Endodermal cell (in vitro differentiated cells): ENCODE measurements around the gene CTIF. TPM values are rescaled to one million over a fixed set of nuclear protein-coding genes. Genes with fewer than 3 reads are reported as not detected.

Source experiments
- DNase-seq: peaks from one replicate; pipeline ENCODE4 v3.0.0-alpha.2; 2017
- H3K27ac ChIP-seq: 2 replicates; pipeline ENCODE4 v1.5.1; 2013; ENCODE audit warnings: mild to moderate bottlenecking, low read depth, low read length, moderate library complexity
- H3K27me3 ChIP-seq: 2 replicates; pipeline ENCODE4 v1.6.1; 2013; ENCODE audit warnings: mild to moderate bottlenecking, low read length, moderate library complexity; ENCODE audit not compliant: insufficient read depth, control insufficient read depth, poor library complexity, severe bottlenecking
- H3K36me3 ChIP-seq: 2 replicates; pipeline ENCODE4 v1.7.0; 2013; ENCODE audit warnings: mild to moderate bottlenecking, low read length, moderate library complexity; ENCODE audit not compliant: control insufficient read depth, insufficient read depth
- H3K4me1 ChIP-seq: one replicate; pipeline ENCODE4 v1.7.0; 2013; ENCODE audit warnings: low read length; ENCODE audit not compliant: control insufficient read depth, insufficient read depth
- H3K4me3 ChIP-seq: 2 replicates; pipeline ENCODE4 v1.5.1; 2013; ENCODE audit warnings: mild to moderate bottlenecking, low read length, moderate library complexity
- H3K9ac ChIP-seq: 2 replicates; pipeline ENCODE4 v1.6.1; 2013; ENCODE audit warnings: mild to moderate bottlenecking, low read length, moderate library complexity; ENCODE audit not compliant: poor library complexity, severe bottlenecking; ENCODE audit errors: extremely low read depth
- H3K9me3 ChIP-seq: 2 replicates; pipeline ENCODE4 v1.6.1; 2013; ENCODE audit warnings: mild to moderate bottlenecking, low read length, moderate library complexity; ENCODE audit not compliant: control insufficient read depth
- H3K27ac Mint-ChIP-seq: 2 replicates; pipeline ENCODE4 v1.8.0; 2020; ENCODE audit warnings: mixed read lengths
- H3K27me3 Mint-ChIP-seq: 2 replicates; pipeline ENCODE4 v1.8.0; 2021; ENCODE audit warnings: mild to moderate bottlenecking, mixed read lengths; ENCODE audit not compliant: insufficient read depth
- H3K36me3 Mint-ChIP-seq: 2 replicates; pipeline ENCODE4 v1.8.0; 2020; ENCODE audit warnings: low read depth, mixed read lengths
- H3K4me1 Mint-ChIP-seq: 2 replicates; pipeline ENCODE4 v1.8.0; 2020; ENCODE audit warnings: mixed read lengths
- H3K4me3 Mint-ChIP-seq: 2 replicates; pipeline ENCODE4 v1.8.0; 2020; ENCODE audit warnings: mild to moderate bottlenecking, moderate library complexity, mixed read lengths
- H3K9me3 Mint-ChIP-seq: 2 replicates; pipeline ENCODE4 v1.8.0; 2020; ENCODE audit warnings: mild to moderate bottlenecking, mixed read lengths
- WGBS, 2 experiments: methylation state at CpG; one replicate each; pipeline versions ENCODE4 v1.1.5 to v1.1.7; 2013; ENCODE audit warnings: missing lambda C conversion rate in 2 of 2, mixed read lengths in 1 of 2; ENCODE audit not compliant: insufficient coverage in 1 of 2, insufficient read length in 1 of 2; 5-methylcytosine and 5-hydroxymethylcytosine counted together
- total RNA-seq, 2 donors: library from RNA; stranded (reverse); fragmentation: NEBNext Ultra II Directional in 1 of 2; extraction: Animal tissue kit (Norgen Biotek cat#: 25700) in 1 of 2; gene quantifications; 2 replicates in 1 of 2; 3 replicates in 1 of 2; pipeline ENCODE4 v1.2.1, GENCODE V29; 2021
- TF ChIP-seq, protein P1 (sequence below): fragments of 200-600 bp; sonication (generic); conservative IDR thresholded peaks from 2 replicates; pipeline ENCODE4 v1.5.0; 2021; ENCODE audit warnings: antibody characterized with exemption, mild to moderate bottlenecking

The CTIF gene
- total RNA-seq, 2 donors from 2014 or later: 33.8 to 41.6 TPM

- TF ChIP-seq, protein P1, sequence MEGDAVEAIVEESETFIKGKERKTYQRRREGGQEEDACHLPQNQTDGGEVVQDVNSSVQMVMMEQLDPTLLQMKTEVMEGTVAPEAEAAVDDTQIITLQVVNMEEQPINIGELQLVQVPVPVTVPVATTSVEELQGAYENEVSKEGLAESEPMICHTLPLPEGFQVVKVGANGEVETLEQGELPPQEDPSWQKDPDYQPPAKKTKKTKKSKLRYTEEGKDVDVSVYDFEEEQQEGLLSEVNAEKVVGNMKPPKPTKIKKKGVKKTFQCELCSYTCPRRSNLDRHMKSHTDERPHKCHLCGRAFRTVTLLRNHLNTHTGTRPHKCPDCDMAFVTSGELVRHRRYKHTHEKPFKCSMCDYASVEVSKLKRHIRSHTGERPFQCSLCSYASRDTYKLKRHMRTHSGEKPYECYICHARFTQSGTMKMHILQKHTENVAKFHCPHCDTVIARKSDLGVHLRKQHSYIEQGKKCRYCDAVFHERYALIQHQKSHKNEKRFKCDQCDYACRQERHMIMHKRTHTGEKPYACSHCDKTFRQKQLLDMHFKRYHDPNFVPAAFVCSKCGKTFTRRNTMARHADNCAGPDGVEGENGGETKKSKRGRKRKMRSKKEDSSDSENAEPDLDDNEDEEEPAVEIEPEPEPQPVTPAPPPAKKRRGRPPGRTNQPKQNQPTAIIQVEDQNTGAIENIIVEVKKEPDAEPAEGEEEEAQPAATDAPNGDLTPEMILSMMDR: no peak
- no peak overlapping the region for H3K27ac Mint-ChIP-seq
- no peak overlapping the region for H3K4me3 Mint-ChIP-seq
- Histone ChIP-seq H3K36me3 (no peaks in the 10 kb centered on the region), H3K4me3 (no peak overlapping the region), H3K9ac (no peak overlapping the region), H3K27me3 (no peaks in the 10 kb centered on the region), H3K4me1 (no peaks in the 10 kb centered on the region), H3K27ac (no peak overlapping the region), H3K9me3 (no peaks in the 10 kb centered on the region)
- H3K27me3 Mint-ChIP-seq: no peaks in the 10 kb centered on the region
- DNase-seq: no peak
- no peaks in the 10 kb centered on the region for H3K36me3 Mint-ChIP-seq
- no peaks in the 10 kb centered on the region for H3K4me1 Mint-ChIP-seq
- no peaks in the 10 kb centered on the region for H3K9me3 Mint-ChIP-seq
- 86 to 100% methylated on average over 4 to 5 of the region's 5 CpGs for WGBS, 2 experiments
Measured at GRCh38 chr18:48698707-48699106, 159.9 kb downstream of the CTIF start.

DNA sequence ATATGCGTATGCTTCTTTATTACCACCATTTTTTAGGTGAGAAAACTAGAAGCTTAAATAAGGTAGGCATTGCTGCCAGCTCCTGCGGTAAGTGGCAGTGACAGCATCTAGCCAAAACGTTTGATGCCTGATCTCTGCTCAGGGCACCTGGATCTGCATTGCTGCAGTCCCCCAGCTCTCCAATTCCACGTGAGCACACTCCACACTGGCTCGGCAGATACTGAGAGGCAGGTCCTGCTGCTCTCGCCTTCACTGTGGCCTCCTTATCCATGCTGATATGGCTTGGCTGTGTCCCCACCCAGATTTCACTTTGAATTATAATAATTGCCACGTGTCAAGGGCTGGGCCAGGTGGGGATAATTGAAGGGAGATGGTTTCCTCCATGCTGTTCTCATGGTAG is 160.9 kb downstream of the CTIF start:
- H3K4me3 Mint-ChIP-seq: no peak overlapping the region
- Histone ChIP-seq H3K4me1 (no peaks in the 10 kb centered on the region), H3K36me3 (no peaks in the 10 kb centered on the region), H3K4me3 (no peak overlapping the region), H3K9me3 (no peaks in the 10 kb centered on the region), H3K9ac (no peak overlapping the region), H3K27ac (no peak overlapping the region), H3K27me3 (no peaks in the 10 kb centered on the region)
- TF ChIP-seq, protein P1: no peak
- WGBS, 2 experiments: 81 to 87% methylated on average over 6 to 7 of the region's 7 CpGs
- no peaks in the 10 kb centered on the region for H3K4me1 Mint-ChIP-seq
- no peaks in the 10 kb centered on the region for H3K36me3 Mint-ChIP-seq
- no peaks in the 10 kb centered on the region for H3K9me3 Mint-ChIP-seq
- no peaks in the 10 kb centered on the region for H3K27me3 Mint-ChIP-seq
- H3K27ac Mint-ChIP-seq: no peak overlapping the region
- no peak for DNase-seq

DNA sequence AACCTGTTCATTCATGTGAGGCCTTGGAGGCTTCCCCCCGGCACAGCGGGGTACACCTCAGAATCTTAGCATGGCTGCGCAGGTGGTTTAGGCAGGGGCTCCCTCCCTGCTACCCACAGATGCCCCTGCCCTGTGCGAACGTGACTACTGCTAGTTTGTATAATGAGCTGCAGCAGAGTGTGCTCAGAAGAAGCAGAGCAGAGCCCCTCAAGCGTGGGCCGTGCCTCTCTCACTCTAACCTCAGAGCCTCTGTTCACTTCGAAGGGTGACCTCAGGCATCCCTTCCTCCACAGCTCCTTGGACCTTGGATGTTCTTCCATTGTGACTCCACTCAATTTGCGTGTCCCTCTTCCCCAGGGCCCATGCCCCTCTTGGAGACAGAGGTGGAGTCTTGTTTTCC is 161.6 kb downstream of the CTIF start:
- H3K27me3 ChIP-seq: no peaks in the 10 kb centered on the region
- Mint-ChIP-seq H3K27me3 (no peaks in the 10 kb centered on the region), H3K27ac (no peak overlapping the region), H3K36me3 (no peaks in the 10 kb centered on the region), H3K4me1 (no peaks in the 10 kb centered on the region), H3K9me3 (no peaks in the 10 kb centered on the region), H3K4me3 (no peak overlapping the region)
- H3K9ac ChIP-seq: no peak overlapping the region
- H3K4me3 ChIP-seq: no peak overlapping the region
- 94 to 100% methylated on average over 7 to 9 of the region's 9 CpGs for WGBS, 2 experiments
- H3K4me1 ChIP-seq: no peaks in the 10 kb centered on the region
- no peaks in the 10 kb centered on the region for H3K36me3 ChIP-seq
- no peak overlapping the region for H3K27ac ChIP-seq
- TF ChIP-seq, protein P1: no peak
- DNase-seq: no peak
- no peaks in the 10 kb centered on the region for H3K9me3 ChIP-seq
